ENCODE results near the gene CCDC7. TPM values are rescaled to one million over a fixed set of nuclear protein-coding genes. Genes with fewer than 3 reads are reported as not detected.
"Not testable (repeated sequence)": the region's sequence is repeated elsewhere in the genome, so short reads cannot be mapped to it uniquely, and the experiment has no call there.

The CCDC7 gene
- total RNA-seq, 4 donors from 2014 or later: 15.1 to 72.3 (median 22.6) TPM

- no peaks in the 10 kb centered on the region for H3K9me3 ChIP-seq
- no CpG with 5 or more reads among the region's 7 CpGs for WGBS
- H3K27me3 ChIP-seq: no peaks in the 10 kb centered on the region
- no peaks in the 10 kb centered on the region for H3K4me1 ChIP-seq
- no peak overlapping the region for H3K27ac ChIP-seq (replicated peaks in 1 of 4)
- TF ChIP-seq POLR2AphosphoS5 (IDR thresholded peaks at IDR 0.05) (no peak), EP300 (IDR thresholded peaks at IDR 0.05) (no peak), POLR2A (IDR thresholded peaks at IDR 0.05; ENCODE audit: low read depth) (no peak), CTCF (IDR thresholded peaks at IDR 0.05) (no peak)
- DNase-seq (ENCODE audit: extremely low spot score): no peak
- H3K4me3 ChIP-seq: no peak overlapping the region
- H3K36me3 ChIP-seq: peaks cover 0 to 19% (median 11%) of the 10 kb centered on the region in 4 donors
- intact Hi-C loops (cut with DNase I): no loop called here
Observed at GRCh38 chr10:32501906-32502305, 56.0 kb downstream of the CCDC7 start.

- DNase-seq (ENCODE audit: extremely low spot score); intact Hi-C loops (cut with DNase I): not testable (repeated sequence)
- WGBS: 92% methylated on average over 29 of the region's 39 CpGs
Observed at GRCh38 chr10:32505762-32506420, 60.0 kb downstream of the CCDC7 start.

GRCh38 chr10:32511599-32511998 is 65.7 kb downstream of the CCDC7 start:
- Histone ChIP-seq H3K4me3 (no peak overlapping the region), H3K27ac (replicated peaks in 1 of 4) (no peak overlapping the region), H3K36me3 (peaks cover 0 to 8% (median 3%) of the 10 kb centered on the region in 4 donors), H3K27me3 (no peaks in the 10 kb centered on the region), H3K4me1 (no peaks in the 10 kb centered on the region), H3K9me3 (no peaks in the 10 kb centered on the region)
- intact Hi-C loops (cut with DNase I): no loop called here
- WGBS: 97% methylated on average over 18 of the region's 18 CpGs
- TF ChIP-seq CTCF (IDR thresholded peaks at IDR 0.05): no peak
- no peak for TF ChIP-seq POLR2A (IDR thresholded peaks at IDR 0.05; ENCODE audit: low read depth)
- DNase-seq (ENCODE audit: extremely low spot score): no peak

More at GRCh38 chr10:32505762-32506420, 60.0 kb downstream of the CCDC7 start:
- peaks cover 0 to 18% (median 18%) of the 10 kb centered on the region in 4 donors for H3K36me3 ChIP-seq
- not testable (repeated sequence) for H3K4me1 ChIP-seq; H3K27ac ChIP-seq (replicated peaks in 1 of 4); H3K9me3 ChIP-seq; H3K27me3 ChIP-seq; H3K4me3 ChIP-seq

- Histone ChIP-seq H3K9me3 (peaks cover 0 to 20% (median 9%) of the 10 kb centered on the region in 4 donors), H3K4me3 (no peak overlapping the region), H3K36me3 (no peaks in the 10 kb centered on the region), H3K27me3 (no peaks in the 10 kb centered on the region), H3K4me1 (no peaks in the 10 kb centered on the region), H3K27ac (replicated peaks in 1 of 4) (no peak overlapping the region)
- intact Hi-C loops (cut with DNase I): no loop called here
- 84% methylated on average over 4 of the region's 4 CpGs for WGBS
- TF ChIP-seq POLR2A (IDR thresholded peaks at IDR 0.05; ENCODE audit: low read depth): no peak
- TF ChIP-seq EP300 (IDR thresholded peaks at IDR 0.05): no peak
- TF ChIP-seq CTCF (IDR thresholded peaks at IDR 0.05): no peak
- no peak for TF ChIP-seq POLR2AphosphoS5 (IDR thresholded peaks at IDR 0.05)
- no peak for DNase-seq (ENCODE audit: extremely low spot score)
Observed at GRCh38 chr10:32516567-32517495, 70.9 kb downstream of the CCDC7 start.

- intact Hi-C loops (cut with DNase I): no loop called here
- TF ChIP-seq CTCF (IDR thresholded peaks at IDR 0.05) (no peak), POLR2A (IDR thresholded peaks at IDR 0.05; ENCODE audit: low read depth) (no peak), EP300 (IDR thresholded peaks at IDR 0.05) (no peak), POLR2AphosphoS5 (IDR thresholded peaks at IDR 0.05) (no peak)
- Histone ChIP-seq H3K4me1 (no peaks in the 10 kb centered on the region), H3K4me3 (no peak overlapping the region), H3K27ac (replicated peaks in 1 of 4) (no peak overlapping the region), H3K36me3 (peaks cover 0 to 11% (median 0%) of the 10 kb centered on the region in 4 donors), H3K9me3 (peaks cover 0 to 10% (median 4%) of the 10 kb centered on the region in 4 donors), H3K27me3 (no peaks in the 10 kb centered on the region)
- no peak for DNase-seq (ENCODE audit: extremely low spot score)
Observed at GRCh38 chr10:32530231-32530630, 84.3 kb downstream of the CCDC7 start.

Data from esophagus muscularis mucosa (tissue), 4 donors.